GM21447 (cell line): ENCODE results near the gene FGFR2.
A peak's percentile ranks its signal among the peaks of the same experiment; 100 is the strongest.

Experiments used
- ATAC-seq: cut with Tn5 transposase; IDR thresholded peaks from one replicate; pipeline ENCODE4 v1.9.1; 2021; ENCODE audit not compliant: unreplicated experiment

Gene FGFR2

GRCh38 chr10:121598263-121599249 is at the start of gene FGFR2:
TSS of gene FGFR2 (minus strand) at chr10:121598444. CDS start at chr10:121593817, 4,627 bp downstream.
- peak; percentile 93 for ATAC-seq

- no peak for ATAC-seq
These were observed 49.2 kb upstream of the FGFR2 start for GRCh38 chr10:121647401-121647800.

DNA sequence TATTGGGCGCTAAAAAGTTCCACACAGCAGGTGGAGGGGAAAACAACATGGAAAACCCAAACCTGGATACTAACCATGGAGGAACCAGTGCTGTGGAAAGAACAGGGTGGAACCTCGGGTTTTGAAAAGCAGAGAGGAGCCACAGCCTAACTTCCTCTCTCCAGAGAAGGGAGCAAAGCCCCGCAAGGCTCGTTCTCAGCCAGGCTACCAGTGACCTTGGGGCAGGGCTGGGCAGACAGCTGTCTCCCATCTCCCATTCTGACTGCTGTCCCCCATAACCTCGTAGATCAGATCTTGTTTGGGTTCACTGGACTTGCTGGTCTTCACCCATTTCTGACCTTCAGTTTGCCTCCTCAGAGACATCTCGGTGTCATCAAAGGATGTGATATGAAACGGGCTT is 47.5 kb upstream of the FGFR2 start:
- no peak for ATAC-seq

- ATAC-seq, result no peak
These were observed 46.3 kb upstream of the FGFR2 start for GRCh38 chr10:121644501-121644900.

GRCh38 chr10:121640266-121640665 is 42.0 kb upstream of the FGFR2 start:
- no peak for ATAC-seq

GRCh38 chr10:121639416-121639815 is 41.2 kb upstream of the FGFR2 start:
- ATAC-seq, result no peak

DNA sequence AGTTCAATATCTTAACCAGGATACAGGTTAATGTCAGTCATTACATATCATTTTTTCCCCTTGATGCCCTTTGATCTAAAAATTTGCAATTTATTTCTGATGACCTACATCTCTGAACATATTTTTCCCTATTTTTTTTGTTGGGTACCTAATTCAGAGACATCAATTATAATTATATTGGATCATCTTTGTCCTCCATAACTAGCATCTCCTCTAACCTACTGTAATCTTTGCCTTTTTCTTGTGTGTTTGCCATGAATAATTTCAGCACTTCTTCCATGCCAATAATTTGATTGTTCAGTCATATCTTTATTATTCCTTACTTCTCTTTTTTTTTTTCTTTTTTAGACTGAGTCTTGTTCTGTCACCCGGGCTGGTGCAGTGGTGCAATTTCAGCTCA is 39.2 kb upstream of the FGFR2 start:
- ATAC-seq, result no peak

- ATAC-seq, result no peak
These were observed 34.8 kb upstream of the FGFR2 start for GRCh38 chr10:121633056-121633455.

GRCh38 chr10:121631365-121632029 is 33.3 kb upstream of the FGFR2 start:
- no peak for ATAC-seq

DNA sequence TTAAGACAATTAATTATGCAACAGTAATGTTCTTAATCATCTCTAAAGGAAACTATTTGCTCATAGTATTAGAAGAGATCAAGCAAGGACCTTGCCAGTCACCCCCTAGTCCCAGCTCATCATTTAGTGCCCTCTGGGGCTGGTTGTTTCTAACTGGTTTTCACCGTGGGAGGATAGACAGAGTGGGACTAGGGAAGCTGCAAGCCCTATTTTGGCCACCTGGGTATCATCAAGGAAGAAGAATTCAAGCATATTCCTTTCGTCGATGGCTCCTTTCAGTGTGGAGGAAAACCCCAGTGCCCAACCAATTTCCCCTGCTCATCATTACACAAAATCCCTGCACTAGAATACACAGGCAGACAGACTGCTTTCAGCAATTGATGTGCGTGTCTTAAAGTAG is 30.6 kb upstream of the FGFR2 start:
- ATAC-seq, result no peak

GRCh38 chr10:121627876-121628581 is 29.8 kb upstream of the FGFR2 start:
- ATAC-seq, result no peak

DNA sequence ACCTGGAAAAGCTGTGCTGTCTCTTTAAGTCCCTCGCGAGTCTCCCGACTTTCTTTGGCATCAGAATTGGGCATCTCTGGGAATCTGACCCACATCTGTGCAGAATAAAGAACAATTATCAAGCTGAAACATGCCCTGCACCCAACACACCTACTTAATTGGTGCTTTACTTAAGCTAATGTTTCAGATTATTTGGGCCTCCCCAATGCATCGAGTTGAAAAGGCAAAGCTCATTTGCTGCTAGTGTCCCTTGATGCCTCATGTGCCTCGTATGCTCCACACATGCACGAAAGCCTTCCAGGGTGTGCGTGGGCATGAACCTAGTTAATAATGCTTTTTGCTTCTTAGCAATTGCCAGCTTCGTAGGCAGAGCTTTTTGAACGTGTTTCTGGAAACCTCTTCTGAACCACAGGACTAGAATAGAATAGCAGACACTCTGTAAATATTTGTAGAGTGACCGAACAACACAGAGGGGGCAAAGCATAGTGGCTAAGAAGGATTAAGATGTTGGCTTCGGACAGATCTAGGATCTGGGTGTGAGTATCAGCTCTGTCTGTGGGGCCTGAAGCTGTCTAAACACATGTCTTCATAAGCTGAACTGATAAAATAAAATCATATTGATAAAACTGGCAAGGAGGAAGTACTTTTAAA is 26.7 kb upstream of the FGFR2 start:
- ATAC-seq, result no peak

DNA sequence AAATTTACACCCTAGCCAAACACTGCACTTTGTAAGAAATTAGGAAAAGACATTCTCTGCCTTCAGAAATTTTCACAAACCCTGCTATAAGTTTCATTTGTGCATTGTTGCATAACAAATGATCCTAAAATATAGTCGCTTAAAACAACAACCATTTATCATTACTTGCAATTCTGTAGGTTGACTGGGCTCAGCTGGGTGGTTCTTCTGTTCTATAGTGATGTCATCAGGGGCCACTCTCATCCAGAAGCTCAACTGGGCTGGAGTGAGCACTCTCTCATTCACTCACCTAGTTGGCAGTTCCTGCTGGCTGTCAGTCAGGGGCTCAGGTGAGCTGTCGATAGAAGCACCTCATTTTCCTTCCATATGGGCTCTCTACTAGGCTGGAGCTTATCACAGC is 20.7 kb upstream of the FGFR2 start:
- no peak for ATAC-seq

DNA sequence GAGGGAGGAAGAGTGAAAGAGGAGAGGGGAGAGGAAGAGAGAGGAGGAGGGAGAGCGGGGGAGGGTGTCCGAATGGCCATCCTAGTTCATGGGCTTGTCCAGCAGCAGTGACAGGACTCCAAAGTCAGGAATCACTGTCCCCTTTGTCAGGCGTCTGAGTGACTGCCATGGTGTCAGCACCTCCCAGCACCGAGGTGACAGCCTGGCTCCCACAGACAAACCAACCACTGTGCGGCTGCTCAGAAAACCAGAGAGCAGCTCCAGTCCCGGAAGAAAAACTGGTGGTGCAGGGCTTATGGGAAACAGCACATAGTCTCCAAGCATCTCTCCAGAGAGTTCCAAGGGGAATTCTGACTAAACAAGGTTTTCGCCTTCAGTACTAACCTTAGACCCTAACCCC is 18.9 kb upstream of the FGFR2 start:
- no peak for ATAC-seq

DNA sequence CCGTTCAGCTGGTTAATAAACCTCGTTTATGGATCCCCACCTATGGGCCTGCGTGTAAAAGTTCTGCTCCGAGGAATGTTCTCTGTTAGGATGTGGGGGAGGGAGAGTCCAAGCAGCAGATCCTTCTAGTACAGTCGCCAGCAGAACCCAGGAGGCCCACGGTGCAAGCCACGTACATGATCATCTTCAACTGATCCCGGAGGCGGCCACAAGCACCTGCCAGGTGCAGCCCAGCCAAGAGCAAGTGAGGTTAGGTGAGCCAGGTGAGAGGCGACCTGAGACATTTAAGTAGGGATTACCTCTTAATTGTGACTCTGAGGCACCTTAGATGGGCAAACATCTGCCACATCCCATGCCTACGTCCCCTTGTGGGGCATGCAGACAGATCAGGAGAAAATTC is 18.0 kb upstream of the FGFR2 start:
- ATAC-seq, result no peak

DNA sequence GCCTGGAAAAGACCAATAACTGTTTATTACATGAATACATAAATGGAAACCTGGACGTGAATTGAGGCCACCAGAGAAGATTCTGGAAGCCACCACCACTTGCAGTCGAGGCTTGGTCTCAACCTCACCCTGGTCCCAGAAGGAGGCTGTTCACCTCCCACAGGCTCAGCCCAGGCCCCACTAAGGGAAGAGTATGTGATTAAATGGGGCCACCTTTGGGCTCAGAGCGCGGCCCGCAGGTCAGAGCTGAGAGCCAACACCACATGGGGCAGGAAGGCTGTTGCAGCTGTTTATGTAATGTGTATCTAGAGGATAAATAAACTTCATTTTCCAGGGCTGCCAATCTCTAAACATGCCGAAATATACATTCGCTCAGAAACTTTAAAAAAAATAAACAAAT is 17.6 kb upstream of the FGFR2 start:
- ATAC-seq, result no peak

DNA sequence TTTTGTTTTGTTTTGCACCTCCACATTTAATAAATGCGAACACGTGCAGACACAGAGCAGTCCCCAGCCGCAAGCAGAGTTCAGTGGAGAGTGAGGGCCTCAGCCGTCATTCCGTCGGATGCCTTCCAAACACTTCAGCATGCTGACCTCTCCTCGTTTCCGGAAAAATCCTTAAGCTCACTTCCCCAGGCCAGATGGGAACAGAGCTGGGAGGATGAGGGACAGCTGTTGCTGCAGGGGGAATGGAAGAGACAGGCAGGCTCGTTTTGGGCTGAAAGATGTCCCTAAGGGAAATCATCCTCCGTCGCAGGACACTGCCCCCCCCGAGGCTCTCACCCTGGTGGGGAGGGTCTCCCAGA is 17.2 kb upstream of the FGFR2 start:
- ATAC-seq, result no peak

- no peak for ATAC-seq
These were observed 16.6 kb upstream of the FGFR2 start for GRCh38 chr10:121614613-121615434.

GRCh38 chr10:121613456-121613855 is 15.2 kb upstream of the FGFR2 start:
- ATAC-seq, result no peak

DNA sequence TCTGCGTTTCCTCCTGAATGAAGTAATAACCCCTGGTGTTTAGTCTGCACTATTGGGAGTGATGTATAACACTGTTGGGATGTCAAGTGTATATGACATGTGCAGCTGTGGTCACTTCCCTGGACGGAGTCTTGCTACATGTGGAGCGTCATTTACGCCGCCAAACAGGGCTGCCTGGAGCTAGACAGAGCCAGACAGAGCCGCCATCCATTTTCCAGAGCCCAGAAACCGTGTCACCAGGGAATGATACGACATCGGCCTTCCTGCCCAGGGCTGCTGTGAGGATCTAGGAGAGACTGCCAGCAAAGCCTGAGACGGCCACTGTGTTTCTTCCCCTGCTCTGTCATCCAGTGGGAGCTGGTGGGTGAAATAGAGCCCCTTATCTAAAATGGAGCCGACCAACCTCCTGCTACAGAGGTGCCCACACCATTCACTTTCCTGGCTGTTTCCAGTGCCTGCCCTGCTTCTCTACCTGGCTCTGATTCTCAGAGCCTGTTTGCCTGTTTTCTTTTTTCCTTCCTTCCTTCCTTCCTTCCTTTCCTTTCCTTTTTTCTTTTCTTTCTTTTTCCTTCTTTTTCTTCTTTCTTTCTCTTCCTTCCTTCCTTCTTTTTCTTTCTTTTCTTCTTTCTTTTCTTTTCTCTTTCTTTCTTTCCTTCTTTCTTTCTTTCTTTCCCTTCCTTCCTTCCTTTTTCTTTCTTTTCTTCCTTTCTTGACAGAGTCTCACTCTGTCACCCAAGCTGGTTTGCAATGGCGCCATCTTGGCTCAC is 13.3 kb upstream of the FGFR2 start:
- no peak for ATAC-seq
